ENCODE measurements around the gene GRB14. TPM values are rescaled to one million over a fixed set of nuclear protein-coding genes. Genes with fewer than 3 reads are reported as not detected.

GRB14 gene
- total RNA-seq, 1 donor from 2014 or later, result 4.5 TPM

DNA sequence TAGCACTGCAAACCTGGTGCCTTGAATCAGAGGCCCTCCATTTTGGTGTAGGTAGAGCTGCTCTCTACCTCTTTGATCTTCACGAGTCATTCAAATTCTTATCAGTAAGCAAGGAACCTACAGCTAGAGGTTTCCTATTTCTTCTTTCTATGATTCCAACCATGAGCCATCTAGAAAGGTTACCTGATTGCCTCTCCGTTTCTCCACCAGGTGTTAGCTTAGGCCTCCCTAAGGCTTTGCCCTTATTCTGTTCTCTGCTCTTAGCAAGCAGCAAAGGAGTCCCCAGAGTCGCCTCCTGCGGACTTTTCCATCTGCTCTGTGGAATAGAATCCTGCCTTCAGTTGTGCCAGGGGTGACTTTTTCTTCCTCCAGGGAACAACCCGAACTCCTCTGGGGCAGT lies 173.6 kb downstream of the GRB14 start:
- Mint-ChIP-seq H3K27me3 (ENCODE audit: insufficient read depth, low read depth) (no peaks in the 10 kb centered on the region), H3K4me1 (no peaks in the 10 kb centered on the region), H3K27ac (no peak overlapping the region), H3K9me3 (no peaks in the 10 kb centered on the region), H3K36me3 (no peaks in the 10 kb centered on the region), H3K4me3 (no peak overlapping the region)
- no peaks in the 10 kb centered on the region for H3F3A ChIP-seq (ENCODE audit: low read depth)
- H3K9ac ChIP-seq, result no peak overlapping the region
- TF ChIP-seq EZH2 (IDR thresholded peaks at IDR 0.05) (no peak), EZH2phosphoT487 (IDR thresholded peaks at IDR 0.05) (no peak)
- TF ChIP-seq, protein P1, sequence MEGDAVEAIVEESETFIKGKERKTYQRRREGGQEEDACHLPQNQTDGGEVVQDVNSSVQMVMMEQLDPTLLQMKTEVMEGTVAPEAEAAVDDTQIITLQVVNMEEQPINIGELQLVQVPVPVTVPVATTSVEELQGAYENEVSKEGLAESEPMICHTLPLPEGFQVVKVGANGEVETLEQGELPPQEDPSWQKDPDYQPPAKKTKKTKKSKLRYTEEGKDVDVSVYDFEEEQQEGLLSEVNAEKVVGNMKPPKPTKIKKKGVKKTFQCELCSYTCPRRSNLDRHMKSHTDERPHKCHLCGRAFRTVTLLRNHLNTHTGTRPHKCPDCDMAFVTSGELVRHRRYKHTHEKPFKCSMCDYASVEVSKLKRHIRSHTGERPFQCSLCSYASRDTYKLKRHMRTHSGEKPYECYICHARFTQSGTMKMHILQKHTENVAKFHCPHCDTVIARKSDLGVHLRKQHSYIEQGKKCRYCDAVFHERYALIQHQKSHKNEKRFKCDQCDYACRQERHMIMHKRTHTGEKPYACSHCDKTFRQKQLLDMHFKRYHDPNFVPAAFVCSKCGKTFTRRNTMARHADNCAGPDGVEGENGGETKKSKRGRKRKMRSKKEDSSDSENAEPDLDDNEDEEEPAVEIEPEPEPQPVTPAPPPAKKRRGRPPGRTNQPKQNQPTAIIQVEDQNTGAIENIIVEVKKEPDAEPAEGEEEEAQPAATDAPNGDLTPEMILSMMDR (IDR thresholded peaks at IDR 0.05), result no peak
- no peak overlapping the region for H3K27ac ChIP-seq
- no peaks in the 10 kb centered on the region for H3K9me3 ChIP-seq (ENCODE audit: low read depth)
- H3K27me3 ChIP-seq, result no peaks in the 10 kb centered on the region
- H4K20me1 ChIP-seq (ENCODE audit: low read depth), result no peaks in the 10 kb centered on the region
- H3K4me1 ChIP-seq, result no peaks in the 10 kb centered on the region
- H3K4me3 ChIP-seq, result no peak overlapping the region
- no peak overlapping the region for H3K4me2 ChIP-seq
- no peaks in the 10 kb centered on the region for H3K79me2 ChIP-seq (ENCODE audit: low read depth)
- peak overlapping the region; percentile 15 for H2AFZ ChIP-seq (replicated peaks)
- no peak for DNase-seq (ENCODE audit: low spot score)
- no peaks in the 10 kb centered on the region for H3K36me3 ChIP-seq

Other genes with a start within 250 kb of the GRB14 start
- gene COBLL1, start 220.3 kb upstream of the GRB14 start, total RNA-seq (ENCODE audit: low replicate concordance), result 1.0 and 4.3 TPM in 2 replicates